Gastrocnemius medialis (tissue), 4 donors: Measurements from ENCODE around the gene EMC1.

Source experiments
- POLR2A ChIP-seq, 2 donors: fragments of 450-650 bp; IDR thresholded peaks; one replicate each; pipeline ENCODE4 v1.6.1; 2017; ENCODE audit warnings: antibody characterized with exemption in 2 of 2, mild to moderate bottlenecking in 2 of 2, moderate library complexity in 2 of 2
- TF ChIP-seq, protein P1 (sequence below), 5 experiments: fragments of 450-650 bp in 3 of 5; fragments of 200-600 bp in 2 of 5; sonication (generic) in 2 of 5; IDR thresholded peaks in 4 of 5; conservative IDR thresholded peaks in 1 of 5; 1 replicate in 4 of 5; 2 replicates in 1 of 5; pipeline ENCODE4 v1.5.1; 2016 to 2019; ENCODE audit warnings: antibody characterized with exemption in 5 of 5, mild to moderate bottlenecking in 3 of 5, moderate library complexity in 3 of 5

DNA sequence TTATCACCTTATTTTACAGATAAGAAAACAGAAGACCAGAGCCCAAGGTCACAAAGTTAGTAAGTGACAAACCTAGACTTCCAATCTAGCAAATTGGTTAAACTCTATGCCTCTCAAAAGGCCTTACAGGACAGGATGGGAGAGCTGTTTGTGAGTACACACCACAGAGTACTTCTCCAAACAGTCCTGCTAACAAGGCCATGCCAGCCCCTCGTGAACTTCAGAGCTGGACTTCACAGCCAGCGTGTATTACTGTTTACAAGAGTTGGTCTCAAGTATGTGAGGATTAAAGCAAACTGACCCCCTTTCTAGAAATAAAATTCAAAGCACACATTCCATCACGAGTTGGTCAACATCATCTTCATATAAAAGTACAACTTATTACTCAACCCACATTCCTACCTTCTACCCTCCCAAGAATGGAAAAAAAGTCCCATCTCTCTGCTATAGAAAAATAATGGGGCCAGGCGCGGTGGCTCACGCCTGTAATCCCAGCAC, 21.4 kb downstream of the EMC1 start:
- TF ChIP-seq, protein P1, sequence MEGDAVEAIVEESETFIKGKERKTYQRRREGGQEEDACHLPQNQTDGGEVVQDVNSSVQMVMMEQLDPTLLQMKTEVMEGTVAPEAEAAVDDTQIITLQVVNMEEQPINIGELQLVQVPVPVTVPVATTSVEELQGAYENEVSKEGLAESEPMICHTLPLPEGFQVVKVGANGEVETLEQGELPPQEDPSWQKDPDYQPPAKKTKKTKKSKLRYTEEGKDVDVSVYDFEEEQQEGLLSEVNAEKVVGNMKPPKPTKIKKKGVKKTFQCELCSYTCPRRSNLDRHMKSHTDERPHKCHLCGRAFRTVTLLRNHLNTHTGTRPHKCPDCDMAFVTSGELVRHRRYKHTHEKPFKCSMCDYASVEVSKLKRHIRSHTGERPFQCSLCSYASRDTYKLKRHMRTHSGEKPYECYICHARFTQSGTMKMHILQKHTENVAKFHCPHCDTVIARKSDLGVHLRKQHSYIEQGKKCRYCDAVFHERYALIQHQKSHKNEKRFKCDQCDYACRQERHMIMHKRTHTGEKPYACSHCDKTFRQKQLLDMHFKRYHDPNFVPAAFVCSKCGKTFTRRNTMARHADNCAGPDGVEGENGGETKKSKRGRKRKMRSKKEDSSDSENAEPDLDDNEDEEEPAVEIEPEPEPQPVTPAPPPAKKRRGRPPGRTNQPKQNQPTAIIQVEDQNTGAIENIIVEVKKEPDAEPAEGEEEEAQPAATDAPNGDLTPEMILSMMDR (IDR thresholded peaks at IDR 0.05 in 4 of 5, conservative IDR thresholded peaks at IDR 0.05 in 1 of 5) = no peak
- no peak for TF ChIP-seq POLR2A (IDR thresholded peaks at IDR 0.05)
